Activated naive CD8-positive, alpha-beta T cell (primary cell): ENCODE results near the gene SPHK2.
"Not testable (repeated sequence)": the region's sequence is repeated elsewhere in the genome, so short reads cannot be mapped to it uniquely, and the experiment has no call there.

Experiments
- H3K27ac Mint-ChIP-seq: one replicate; pipeline ENCODE4 v1.8.0; 2021; ENCODE audit warnings: mixed read lengths
- H3K27me3 Mint-ChIP-seq: one replicate; pipeline ENCODE4 v1.8.0; 2021; ENCODE audit warnings: mixed read lengths
- H3K36me3 Mint-ChIP-seq: one replicate; pipeline ENCODE4 v1.8.0; 2021; ENCODE audit warnings: mixed read lengths
- H3K4me1 Mint-ChIP-seq: one replicate; pipeline ENCODE4 v1.8.0; 2021; ENCODE audit warnings: low read depth, mixed read lengths
- H3K4me3 Mint-ChIP-seq: one replicate; pipeline ENCODE4 v1.8.0; 2021; ENCODE audit warnings: mild to moderate bottlenecking, mixed read lengths
- H3K9me3 Mint-ChIP-seq: one replicate; pipeline ENCODE4 v1.8.0; 2021; ENCODE audit warnings: low read depth, mixed read lengths

Gene SPHK2

GRCh38 chr19:48618916-48619691 is at the start of gene SPHK2, which contains the start of gene RPL18:
Gene SPHK2, plus strand, starts transcription at chr19:48619506. Its CDS starts 1,009 bp downstream, at chr19:48620515.
Gene RPL18, minus strand, starts transcription at chr19:48619178. Its CDS starts 35 bp downstream, at chr19:48619143.
- Mint-ChIP-seq H3K4me1 (peaks cover 41% of the 10 kb centered on the region), H3K9me3 (no peaks in the 10 kb centered on the region)

DNA sequence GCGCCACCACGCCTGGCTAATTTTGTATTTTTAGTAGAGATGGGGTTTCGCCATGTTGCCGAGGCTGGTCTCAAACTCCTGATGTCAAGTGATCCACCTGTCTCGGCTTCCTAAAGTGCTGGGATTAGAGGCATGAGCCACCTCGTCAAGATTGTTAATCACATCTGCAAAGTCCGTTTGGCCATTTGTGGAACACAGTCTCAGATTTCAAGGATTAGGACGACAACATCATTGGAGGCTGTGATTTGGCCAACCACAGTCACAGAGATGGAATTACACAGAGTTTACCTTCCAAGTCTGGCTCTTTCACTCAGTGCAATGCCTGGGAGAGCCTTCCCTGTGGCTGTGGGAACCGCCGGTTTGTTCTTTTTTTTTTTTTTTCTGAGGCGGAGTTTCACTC is 49.5 kb upstream of the SPHK2 start:
- Mint-ChIP-seq H3K4me3 (no peak overlapping the region), H3K4me1 (no peaks in the 10 kb centered on the region), H3K27me3 (no peaks in the 10 kb centered on the region), H3K9me3 (no peaks in the 10 kb centered on the region), H3K36me3 (no peaks in the 10 kb centered on the region), H3K27ac (no peak overlapping the region)

More at GRCh38 chr19:48618916-48619691, at the start of gene SPHK2, which contains the start of gene RPL18:
- no peaks in the 10 kb centered on the region for H3K27me3 Mint-ChIP-seq
- peak within 1 kb of the TSS; percentile 98 for H3K4me3 Mint-ChIP-seq
- peaks cover 16% of the 10 kb centered on the region for H3K36me3 Mint-ChIP-seq
- peak within 1 kb of the TSS; percentile 100 for H3K27ac Mint-ChIP-seq

DNA sequence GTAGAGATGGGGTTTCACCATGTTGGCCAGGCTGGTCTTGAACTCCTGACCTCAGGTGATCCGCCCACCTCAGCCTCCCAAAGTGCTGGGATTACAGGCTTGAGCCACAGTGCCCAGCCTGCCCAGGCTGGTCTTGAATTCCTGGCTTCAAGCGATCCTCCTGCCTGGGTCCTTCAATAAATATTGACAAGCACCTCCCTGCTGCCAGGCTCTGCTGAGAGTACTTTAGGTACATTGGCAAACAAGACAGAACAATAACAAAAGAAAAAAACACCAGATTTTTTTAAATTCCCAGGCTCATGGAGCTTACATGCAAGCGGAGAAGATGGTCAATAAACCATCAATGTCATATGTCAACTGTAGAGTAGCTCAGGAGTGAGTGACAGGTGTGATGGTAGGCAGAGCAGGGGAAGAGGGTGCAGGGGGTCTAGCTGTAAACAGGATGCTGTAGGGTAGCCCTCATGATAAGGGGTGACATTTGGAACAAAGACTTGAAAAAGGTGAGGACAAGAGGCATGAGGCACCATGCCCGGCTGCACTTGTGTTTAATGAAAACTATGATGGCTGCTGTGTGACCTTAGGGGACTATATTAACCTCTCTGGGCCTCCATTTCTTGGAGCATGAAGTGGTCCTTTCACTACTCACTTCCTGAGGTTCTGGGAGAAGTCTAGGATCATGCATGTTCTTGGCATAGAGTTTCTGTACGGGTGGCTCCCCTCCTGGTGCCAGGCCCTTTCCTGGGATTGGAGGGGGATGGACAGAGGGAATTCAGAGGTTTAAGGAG is 47.7 kb upstream of the SPHK2 start:
- no peak overlapping the region for H3K27ac Mint-ChIP-seq
- H3K36me3 Mint-ChIP-seq, result no peaks in the 10 kb centered on the region
- H3K4me1 Mint-ChIP-seq, result no peaks in the 10 kb centered on the region
- H3K4me3 Mint-ChIP-seq, result no peak overlapping the region
- H3K9me3 Mint-ChIP-seq, result no peaks in the 10 kb centered on the region
- no peaks in the 10 kb centered on the region for H3K27me3 Mint-ChIP-seq

- no peaks in the 10 kb centered on the region for H3K4me1 Mint-ChIP-seq
- H3K27ac Mint-ChIP-seq, result no peak overlapping the region
- no peaks in the 10 kb centered on the region for H3K36me3 Mint-ChIP-seq
- no peaks in the 10 kb centered on the region for H3K27me3 Mint-ChIP-seq
- H3K4me3 Mint-ChIP-seq, result no peak overlapping the region
- no peaks in the 10 kb centered on the region for H3K9me3 Mint-ChIP-seq
Observed at GRCh38 chr19:48573163-48573505, 46.2 kb upstream of the SPHK2 start.

- H3K4me1 Mint-ChIP-seq, result no peaks in the 10 kb centered on the region
- no peak overlapping the region for H3K4me3 Mint-ChIP-seq
- H3K27me3 Mint-ChIP-seq, result no peaks in the 10 kb centered on the region
- no peak overlapping the region for H3K27ac Mint-ChIP-seq
- no peaks in the 10 kb centered on the region for H3K36me3 Mint-ChIP-seq
- H3K9me3 Mint-ChIP-seq, result no peaks in the 10 kb centered on the region
Observed at GRCh38 chr19:48575931-48576622, 43.2 kb upstream of the SPHK2 start.

DNA sequence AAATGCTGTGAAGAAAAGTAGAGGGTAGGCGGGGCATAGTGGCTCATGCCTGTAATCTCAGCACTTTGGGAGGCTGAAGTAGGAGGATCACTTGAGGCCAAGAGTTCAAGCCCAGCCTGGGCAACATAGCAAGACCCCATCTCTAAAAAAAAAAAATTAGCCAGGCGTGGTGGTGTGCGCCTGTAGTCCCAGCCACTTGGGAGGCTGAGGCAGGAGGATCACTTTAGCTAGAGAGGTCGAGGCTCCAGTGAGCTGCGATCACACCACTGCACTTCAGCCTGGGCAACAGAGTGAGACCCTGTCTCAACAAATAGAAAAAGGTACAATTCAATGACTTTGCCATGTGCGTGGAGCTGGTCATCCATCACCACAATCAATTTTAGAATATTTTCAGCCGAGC is 41.4 kb upstream of the SPHK2 start:
- not testable (repeated sequence) for H3K27me3 Mint-ChIP-seq, H3K4me1 Mint-ChIP-seq, H3K9me3 Mint-ChIP-seq, H3K36me3 Mint-ChIP-seq, H3K27ac Mint-ChIP-seq, H3K4me3 Mint-ChIP-seq

DNA sequence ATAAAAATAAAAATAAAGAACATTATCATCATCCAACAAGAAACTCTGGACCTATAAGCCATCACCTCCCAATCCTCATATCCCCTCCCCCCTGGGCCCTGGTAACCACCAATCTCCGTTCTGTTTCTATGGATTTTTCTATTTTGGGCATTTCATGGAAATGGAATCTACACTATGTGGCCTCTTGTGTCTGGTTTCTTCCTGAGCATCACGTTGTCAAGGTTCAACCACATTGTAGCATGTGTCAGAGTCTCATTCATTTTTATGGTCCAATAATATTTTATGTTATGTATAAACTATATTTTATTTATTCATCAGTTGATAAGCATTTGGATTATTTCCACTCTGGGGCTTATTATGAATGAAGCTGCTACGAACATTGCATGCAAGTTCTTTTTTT is 40.4 kb upstream of the SPHK2 start:
- no peaks in the 10 kb centered on the region for H3K36me3 Mint-ChIP-seq
- H3K4me1 Mint-ChIP-seq, result no peaks in the 10 kb centered on the region
- H3K9me3 Mint-ChIP-seq, result no peaks in the 10 kb centered on the region
- no peak overlapping the region for H3K27ac Mint-ChIP-seq
- no peak overlapping the region for H3K4me3 Mint-ChIP-seq
- H3K27me3 Mint-ChIP-seq, result no peaks in the 10 kb centered on the region

GRCh38 chr19:48582168-48582567 is 37.1 kb upstream of the SPHK2 start:
- Mint-ChIP-seq H3K4me3 (no peak overlapping the region), H3K27me3 (no peaks in the 10 kb centered on the region), H3K36me3 (no peaks in the 10 kb centered on the region), H3K9me3 (no peaks in the 10 kb centered on the region), H3K4me1 (no peaks in the 10 kb centered on the region), H3K27ac (no peak overlapping the region)

DNA sequence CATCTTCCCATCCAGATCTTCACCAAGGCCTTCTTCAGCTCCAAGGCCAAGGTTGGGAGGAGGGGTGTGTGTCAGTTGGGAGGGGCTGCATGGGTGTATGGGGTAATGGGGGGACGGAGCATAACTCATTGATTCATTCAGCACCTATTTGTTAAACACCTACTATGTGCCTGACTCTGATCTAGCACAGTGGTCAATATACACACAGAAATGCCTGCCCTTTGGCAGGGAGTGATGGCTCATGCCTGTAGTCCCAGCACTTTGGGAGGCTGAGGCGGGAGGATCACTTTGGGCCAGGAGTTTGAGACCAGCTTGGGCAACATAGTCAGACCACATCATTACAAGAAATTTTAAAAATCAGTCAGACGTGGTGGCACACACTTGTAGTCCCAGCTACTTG is 31.9 kb upstream of the SPHK2 start:
- Mint-ChIP-seq H3K27ac (no peak overlapping the region), H3K9me3 (no peaks in the 10 kb centered on the region), H3K36me3 (no peaks in the 10 kb centered on the region), H3K27me3 (no peaks in the 10 kb centered on the region), H3K4me1 (peaks cover 8% of the 10 kb centered on the region), H3K4me3 (no peak overlapping the region)

DNA sequence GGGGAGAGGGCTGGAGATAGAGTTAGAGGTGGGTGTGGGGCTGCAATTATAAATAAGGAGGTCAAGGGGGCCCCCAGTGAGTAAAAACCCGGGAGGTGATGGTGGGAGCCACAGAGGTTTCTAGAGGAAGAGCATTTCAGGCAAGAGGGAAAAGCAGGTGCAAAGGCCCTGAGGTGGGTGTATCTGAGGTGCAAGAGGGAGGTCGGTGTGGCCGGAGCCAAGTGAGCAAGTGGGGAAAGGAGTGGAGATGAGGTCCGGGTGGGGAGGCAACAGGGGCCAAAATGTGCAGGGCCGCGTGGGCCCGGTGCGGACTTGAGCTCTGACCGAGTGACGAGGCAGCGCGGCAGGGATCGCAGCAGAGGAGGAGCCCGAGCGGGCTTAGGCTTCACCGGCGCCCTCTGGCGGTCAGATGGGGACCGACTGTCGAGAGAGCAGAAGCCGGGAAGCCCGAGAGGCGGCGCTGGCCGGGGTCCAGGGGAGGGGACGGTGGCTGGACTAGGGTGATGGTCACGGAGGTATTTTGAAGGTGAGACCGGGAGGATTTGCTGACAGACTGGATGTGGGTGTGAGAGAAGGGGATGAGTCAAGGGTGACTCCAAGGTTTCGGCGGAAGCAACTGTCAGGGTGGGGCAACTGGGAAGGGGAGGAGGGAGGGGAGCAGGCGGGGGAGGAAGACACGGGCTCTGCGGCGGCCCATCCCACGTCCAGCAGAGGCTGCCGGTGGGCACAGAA is 30.5 kb upstream of the SPHK2 start:
- H3K9me3 Mint-ChIP-seq, result no peaks in the 10 kb centered on the region
- peak overlapping the region; percentile 54 for H3K4me3 Mint-ChIP-seq
- peaks cover 8% of the 10 kb centered on the region for H3K4me1 Mint-ChIP-seq
- H3K27me3 Mint-ChIP-seq, result no peaks in the 10 kb centered on the region
- H3K27ac Mint-ChIP-seq, result no peak overlapping the region
- H3K36me3 Mint-ChIP-seq, result no peaks in the 10 kb centered on the region

DNA sequence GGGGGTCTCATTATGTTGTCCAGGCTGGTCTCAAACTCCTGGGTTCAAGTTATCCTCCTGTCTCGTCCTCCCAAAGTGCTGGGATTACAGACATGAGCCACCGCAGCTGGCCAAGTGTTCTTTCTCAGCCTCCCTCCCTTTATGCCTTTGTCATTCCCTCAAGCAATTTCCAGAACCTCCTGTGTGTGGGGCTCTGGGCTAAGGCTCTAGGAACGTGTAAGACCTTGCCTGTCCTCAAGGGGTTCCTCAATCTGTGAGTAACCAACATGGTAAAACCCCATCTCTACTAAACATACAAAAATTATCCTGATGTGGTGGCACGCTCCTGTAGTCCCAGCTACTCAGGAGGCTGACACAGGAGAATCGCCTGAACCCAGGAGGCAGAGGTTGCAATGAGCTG is 28.3 kb upstream of the SPHK2 start:
- no peaks in the 10 kb centered on the region for H3K36me3 Mint-ChIP-seq
- no peak overlapping the region for H3K27ac Mint-ChIP-seq

DNA sequence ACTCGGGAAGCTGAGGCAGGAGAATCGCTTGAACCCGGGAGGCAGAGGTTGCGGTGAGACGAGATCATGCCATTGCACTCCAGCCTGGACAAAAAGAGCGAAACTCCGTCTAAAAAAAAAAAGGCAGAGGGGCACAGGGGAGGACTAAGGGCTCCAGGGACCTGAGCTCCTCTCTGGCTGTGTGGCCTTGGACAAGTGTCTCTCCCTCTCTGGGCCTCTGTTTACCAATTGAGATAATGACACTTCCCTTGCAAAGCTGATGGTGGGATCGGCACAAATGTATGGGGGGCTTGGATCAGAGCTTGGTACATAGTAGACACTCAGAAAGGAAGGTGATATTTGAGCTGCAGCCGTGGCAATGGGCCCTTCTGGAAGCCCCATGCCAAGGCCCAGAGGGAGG is 24.1 kb upstream of the SPHK2 start:
- H3K27ac Mint-ChIP-seq, result no peak overlapping the region
- H3K27me3 Mint-ChIP-seq, result no peaks in the 10 kb centered on the region
- no peaks in the 10 kb centered on the region for H3K36me3 Mint-ChIP-seq
- peak overlapping the region; percentile 20 for H3K4me3 Mint-ChIP-seq
- H3K4me1 Mint-ChIP-seq, result peaks cover 1% of the 10 kb centered on the region
- no peaks in the 10 kb centered on the region for H3K9me3 Mint-ChIP-seq

More for the DNA sequence above, 28.3 kb upstream of the SPHK2 start:
- Mint-ChIP-seq H3K4me1 (peaks cover 9% of the 10 kb centered on the region), H3K9me3 (no peaks in the 10 kb centered on the region), H3K27me3 (no peaks in the 10 kb centered on the region), H3K4me3 (no peak overlapping the region)

- Mint-ChIP-seq H3K27ac (no peak overlapping the region), H3K36me3 (no peaks in the 10 kb centered on the region), H3K9me3 (no peaks in the 10 kb centered on the region), H3K4me1 (peaks cover 1% of the 10 kb centered on the region), H3K4me3 (no peak overlapping the region), H3K27me3 (no peaks in the 10 kb centered on the region)
Observed at GRCh38 chr19:48595833-48596232, 23.5 kb upstream of the SPHK2 start.

- H3K4me3 Mint-ChIP-seq, result no peak overlapping the region
- no peaks in the 10 kb centered on the region for H3K27me3 Mint-ChIP-seq
- no peak overlapping the region for H3K27ac Mint-ChIP-seq
- no peaks in the 10 kb centered on the region for H3K9me3 Mint-ChIP-seq
- no peaks in the 10 kb centered on the region for H3K36me3 Mint-ChIP-seq
- peaks cover 1% of the 10 kb centered on the region for H3K4me1 Mint-ChIP-seq
Observed at GRCh38 chr19:48596237-48596636, 23.1 kb upstream of the SPHK2 start.
